GM21423 (cell line): Measurements from ENCODE around the gene RPS6KA1.

Experiments used
- ATAC-seq: cut with Tn5 transposase; IDR thresholded peaks from one replicate; pipeline ENCODE4 v1.9.1; 2021; ENCODE audit warnings: mild to moderate bottlenecking, moderate library complexity; ENCODE audit not compliant: unreplicated experiment

Gene RPS6KA1

GRCh38 chr1:26531651-26532131, 2.1 kb downstream of the RPS6KA1 start:
- no peak for ATAC-seq

GRCh38 chr1:26533951-26534509, 4.5 kb downstream of the RPS6KA1 start:
- no peak for ATAC-seq

- ATAC-seq = no peak
Observed at GRCh38 chr1:26535201-26535600, 5.6 kb downstream of the RPS6KA1 start.

- no peak for ATAC-seq
Observed at GRCh38 chr1:26536081-26536480, 6.5 kb downstream of the RPS6KA1 start.

- ATAC-seq = no peak
Observed at GRCh38 chr1:26536521-26536920, 7.0 kb downstream of the RPS6KA1 start.

GRCh38 chr1:26537951-26538352, 8.4 kb downstream of the RPS6KA1 start:
- ATAC-seq = no peak

- no peak for ATAC-seq
Observed at GRCh38 chr1:26538480-26539412, 9.2 kb downstream of the RPS6KA1 start.

GRCh38 chr1:26539722-26540121, 10.2 kb downstream of the RPS6KA1 start:
- no peak for ATAC-seq

- no peak for ATAC-seq
Observed at GRCh38 chr1:26540351-26540750, 10.8 kb downstream of the RPS6KA1 start.

GRCh38 chr1:26541431-26541815, 11.9 kb downstream of the RPS6KA1 start:
- no peak for ATAC-seq

GRCh38 chr1:26541816-26542711, 12.5 kb downstream of the RPS6KA1 start:
- ATAC-seq = peak; percentile 50

- ATAC-seq = no peak
Observed at GRCh38 chr1:26542771-26543451, 13.3 kb downstream of the RPS6KA1 start.

- no peak for ATAC-seq
Observed at GRCh38 chr1:26543462-26543861, 13.9 kb downstream of the RPS6KA1 start.

GRCh38 chr1:26544126-26544525, 14.6 kb downstream of the RPS6KA1 start:
- ATAC-seq = no peak

GRCh38 chr1:26545969-26546323, 16.4 kb downstream of the RPS6KA1 start:
- peak; percentile 1 for ATAC-seq

- ATAC-seq = no peak
Observed at GRCh38 chr1:26546375-26546774, 16.8 kb downstream of the RPS6KA1 start.

- ATAC-seq = no peak
Observed at GRCh38 chr1:26546819-26547218, 17.3 kb downstream of the RPS6KA1 start.

- no peak for ATAC-seq
Observed at GRCh38 chr1:26548841-26549240, 19.3 kb downstream of the RPS6KA1 start.

GRCh38 chr1:26550946-26551345, 21.4 kb downstream of the RPS6KA1 start:
- ATAC-seq = no peak

GRCh38 chr1:26552720-26553119, 23.2 kb downstream of the RPS6KA1 start:
- no peak for ATAC-seq
